ENCODE measurements around the gene BBS9. TPM values are rescaled to one million over a fixed set of nuclear protein-coding genes. Genes with fewer than 3 reads are reported as not detected.

Gene BBS9
- total RNA-seq, 1 experiment from 2014 or later = 26.4 TPM

DNA sequence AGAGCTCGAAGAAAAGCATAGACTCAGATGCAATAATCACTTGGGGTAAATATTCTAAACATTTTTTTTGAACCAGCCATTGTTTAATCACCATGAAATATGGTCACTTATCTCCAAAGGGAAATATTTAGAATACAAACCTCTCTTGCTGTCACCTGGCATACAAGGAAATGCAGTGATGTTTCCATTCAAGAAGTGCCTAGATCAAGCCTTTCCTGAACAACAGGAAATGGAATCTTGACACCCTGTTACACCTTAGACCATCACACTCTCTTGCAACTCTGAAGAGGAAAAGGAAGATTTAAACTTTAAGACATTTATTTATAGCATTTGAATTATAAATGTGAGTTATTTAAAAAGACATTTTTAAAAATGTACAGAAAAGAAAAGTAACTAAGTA is 512.9 kb downstream of the BBS9 start:
- H3K79me1 ChIP-seq (ENCODE audit: insufficient read depth, low read depth, low read length, poor library complexity, severe bottlenecking) = no peaks in the 10 kb centered on the region
- H4K5ac ChIP-seq (ENCODE audit: insufficient read length, low read depth, low read length) = no peak overlapping the region
- H3K14ac ChIP-seq (ENCODE audit: insufficient read depth, low read length) = no peak overlapping the region
- Mint-ChIP-seq H3K27me3 (ENCODE audit: low read depth) (no peaks in the 10 kb centered on the region), H3K27ac (no peak overlapping the region), H3K9me3 (no peaks in the 10 kb centered on the region), H3K36me3 (ENCODE audit: insufficient read depth in 1 of 3, low read depth in 3 of 3) (peaks cover 0 to 4% (median under 1%) of the 10 kb centered on the region in 3 experiments; a peak in 3 of 7 replicates), H3K4me3 (no peak overlapping the region), H3K4me1 (peaks cover 5 to 7% of the 10 kb centered on the region in 2 experiments; a peak in 2 of 4 replicates)
- H3T11ph ChIP-seq (ENCODE audit: low read length) = no peak overlapping the region
- H3K9ac ChIP-seq (ENCODE audit: extremely low read depth, insufficient read length, low read length) = no peak overlapping the region
- no peak overlapping the region for H2BK12ac ChIP-seq (ENCODE audit: insufficient read length, low read depth, low read length)
- no peak overlapping the region for H4K8ac ChIP-seq (replicated peaks; ENCODE audit: insufficient read length, low read depth, low read length)
- H2BK15ac ChIP-seq (ENCODE audit: low read depth, low read length) = no peak overlapping the region
- no peak overlapping the region for H2AK5ac ChIP-seq (ENCODE audit: insufficient read length, low read length)
- H3K23me2 ChIP-seq (ENCODE audit: insufficient read length, low read depth, low read length, poor library complexity, severe bottlenecking) = no peaks in the 10 kb centered on the region
- H4K91ac ChIP-seq (ENCODE audit: insufficient read length, low read depth, low read length) = no peak overlapping the region
- H3K18ac ChIP-seq (ENCODE audit: insufficient read length, low read depth, low read length) = no peak overlapping the region
- TF ChIP-seq, protein P1, sequence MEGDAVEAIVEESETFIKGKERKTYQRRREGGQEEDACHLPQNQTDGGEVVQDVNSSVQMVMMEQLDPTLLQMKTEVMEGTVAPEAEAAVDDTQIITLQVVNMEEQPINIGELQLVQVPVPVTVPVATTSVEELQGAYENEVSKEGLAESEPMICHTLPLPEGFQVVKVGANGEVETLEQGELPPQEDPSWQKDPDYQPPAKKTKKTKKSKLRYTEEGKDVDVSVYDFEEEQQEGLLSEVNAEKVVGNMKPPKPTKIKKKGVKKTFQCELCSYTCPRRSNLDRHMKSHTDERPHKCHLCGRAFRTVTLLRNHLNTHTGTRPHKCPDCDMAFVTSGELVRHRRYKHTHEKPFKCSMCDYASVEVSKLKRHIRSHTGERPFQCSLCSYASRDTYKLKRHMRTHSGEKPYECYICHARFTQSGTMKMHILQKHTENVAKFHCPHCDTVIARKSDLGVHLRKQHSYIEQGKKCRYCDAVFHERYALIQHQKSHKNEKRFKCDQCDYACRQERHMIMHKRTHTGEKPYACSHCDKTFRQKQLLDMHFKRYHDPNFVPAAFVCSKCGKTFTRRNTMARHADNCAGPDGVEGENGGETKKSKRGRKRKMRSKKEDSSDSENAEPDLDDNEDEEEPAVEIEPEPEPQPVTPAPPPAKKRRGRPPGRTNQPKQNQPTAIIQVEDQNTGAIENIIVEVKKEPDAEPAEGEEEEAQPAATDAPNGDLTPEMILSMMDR (conservative IDR thresholded peaks at IDR 0.05) = no peak
- H3K79me2 ChIP-seq (ENCODE audit: insufficient read depth, low read length) = no peaks in the 10 kb centered on the region
- H2BK5ac ChIP-seq (ENCODE audit: insufficient read length, low read length) = no peak overlapping the region
- WGBS (ENCODE audit: extremely low coverage, insufficient read length, low lambda C conversion rate) = no CpG with 5 or more reads among the region's 1 CpG
- no peak overlapping the region for H3K23ac ChIP-seq (ENCODE audit: insufficient read length, low read depth, low read length)
- no peaks in the 10 kb centered on the region for H3K9me3 ChIP-seq (ENCODE audit: control insufficient read depth, low read depth, low read length)
- H3K27ac ChIP-seq (ENCODE audit: insufficient read length, low read depth, low read length) = no peak overlapping the region
- no peaks in the 10 kb centered on the region for H3K27me3 ChIP-seq (ENCODE audit: insufficient read depth, low read length)
- no peaks in the 10 kb centered on the region for H3K4me1 ChIP-seq (ENCODE audit: insufficient read depth, low read length)
- no peak overlapping the region for H3K4me2 ChIP-seq (ENCODE audit: insufficient read depth, insufficient read length, low read length)
- no peak overlapping the region for H2BK20ac ChIP-seq (ENCODE audit: low read depth, low read length, poor library complexity, severe bottlenecking)
- H4K20me1 ChIP-seq (ENCODE audit: control insufficient read depth, insufficient read depth, insufficient read length) = no peaks in the 10 kb centered on the region
- H2AFZ ChIP-seq (ENCODE audit: low read length) = no peak overlapping the region
- DNase-seq = no peak
- no peak overlapping the region for H3K4ac ChIP-seq (ENCODE audit: low read depth, low read length)
- H2BK120ac ChIP-seq (ENCODE audit: low read depth, low read length, poor library complexity, severe bottlenecking) = no peak overlapping the region
- H3K56ac ChIP-seq (ENCODE audit: insufficient read length, low read depth, low read length) = no peak overlapping the region
